SK-N-SH treated with all-trans-retinoic acid at 6 μM for 48 hours (cell line): Measurements from ENCODE around the gene TTC7B.

Source experiments
- CSDC2 ChIP-seq: fragments of 250-450 bp; sonication (Bioruptor Pico); IDR thresholded peaks from 2 replicates; pipeline ENCODE4 v1.5.0; 2020; ENCODE audit warnings: mild to moderate bottlenecking, moderate library complexity
- GLIS3 ChIP-seq: fragments of 250-450 bp; sonication (Bioruptor Pico); IDR thresholded peaks from 2 replicates; pipeline ENCODE4 v1.5.0; 2020; ENCODE audit warnings: mild to moderate bottlenecking, moderate library complexity
- OSR1 ChIP-seq: fragments of 250-450 bp; sonication (Bioruptor Pico); IDR thresholded peaks from 2 replicates; pipeline ENCODE4 v1.8.0; 2022; ENCODE audit warnings: moderate library complexity, mild to moderate bottlenecking, inconsistent platforms
- PATZ1 ChIP-seq: fragments of 250-450 bp; sonication (Bioruptor Pico); IDR thresholded peaks from 2 replicates; pipeline ENCODE4 v1.8.0; 2020; ENCODE audit warnings: mild to moderate bottlenecking, moderate library complexity, borderline replicate concordance
- TCF4 ChIP-seq: fragments of 250-450 bp; sonication (Bioruptor Pico); IDR thresholded peaks from 2 replicates; pipeline ENCODE4 v1.8.0; 2021; ENCODE audit warnings: mild to moderate bottlenecking, moderate library complexity, borderline replicate concordance
- TSHZ2 ChIP-seq: fragments of 250-450 bp; sonication (Bioruptor Pico); IDR thresholded peaks from 2 replicates; pipeline ENCODE4 v1.5.0; 2020; ENCODE audit warnings: mild to moderate bottlenecking, moderate library complexity
- ZFP3 ChIP-seq: fragments of 250-450 bp; sonication (Bioruptor Pico); IDR thresholded peaks from 2 replicates; pipeline ENCODE4 v1.5.0; 2020; ENCODE audit warnings: mild to moderate bottlenecking, moderate library complexity
- ZFP30 ChIP-seq: fragments of 450-650 bp; formaldehyde crosslinking; IDR thresholded peaks from 2 replicates; pipeline ENCODE4 v1.5.0; 2022; ENCODE audit warnings: mild to moderate bottlenecking, moderate library complexity

- TF ChIP-seq TSHZ2 (CRISPR knock-in tag) = no peak
- no peak for TF ChIP-seq ZFP3 (CRISPR knock-in tag)
- TF ChIP-seq OSR1 (CRISPR knock-in tag) = no peak
- no peak for TF ChIP-seq PATZ1 (CRISPR knock-in tag)
- no peak for TF ChIP-seq TCF4 (CRISPR knock-in tag)
- no peak for TF ChIP-seq CSDC2 (CRISPR knock-in tag)
- no peak for TF ChIP-seq GLIS3
- TF ChIP-seq ZFP30 (CRISPR knock-in tag) = no peak
These were observed 219.5 kb downstream of the TTC7B start for GRCh38 chr14:90596733-90597132.
